Esophagus muscularis mucosa (tissue), 4 donors: ENCODE results near the gene NUCB2.

Experiments used
- CTCF ChIP-seq, 3 experiments: fragments of 200-600 bp in 2 of 3; fragments of 450-650 bp in 1 of 3; sonication (generic) in 2 of 3; IDR thresholded peaks; one replicate each; pipeline ENCODE4 v1.5.1; 2017 to 2019; ENCODE audit warnings: antibody characterized with exemption in 3 of 3, mild to moderate bottlenecking in 2 of 3, moderate library complexity in 1 of 3
- EP300 ChIP-seq: sonication (generic); formaldehyde crosslinking; IDR thresholded peaks from one replicate; pipeline ENCODE4 v1.6.1; 2017; ENCODE audit warnings: antibody characterized with exemption
- POLR2A ChIP-seq: fragments of 450-650 bp; IDR thresholded peaks from one replicate; pipeline ENCODE4 v1.6.1; 2017; ENCODE audit warnings: antibody characterized with exemption, moderate library complexity, mild to moderate bottlenecking, low read depth
- POLR2AphosphoS5 ChIP-seq, 2 donors: sonication (generic); formaldehyde crosslinking; IDR thresholded peaks; one replicate each; pipeline ENCODE4 v1.6.1; 2017; ENCODE audit warnings: antibody characterized with exemption in 2 of 2

- TF ChIP-seq CTCF (IDR thresholded peaks at IDR 0.05): no peak
- no peak for TF ChIP-seq EP300
- no peak for TF ChIP-seq POLR2A
- TF ChIP-seq POLR2AphosphoS5 (IDR thresholded peaks at IDR 0.05): no peak
Observed at GRCh38 chr11:17259519-17259918, 17.0 kb upstream of the NUCB2 start.
